GM18873 (cell line): Measurements from ENCODE around the gene UNC5C.

Experiments
- ATAC-seq: cut with Tn5 transposase; IDR thresholded peaks from one replicate; pipeline ENCODE4 v1.9.1; 2021; ENCODE audit warnings: mild to moderate bottlenecking, moderate library complexity, moderate number of reproducible peaks; ENCODE audit not compliant: unreplicated experiment, low FRiP score

UNC5C gene

GRCh38 chr4:95360906-95361695 is 187.7 kb downstream of the UNC5C start:
- no peak for ATAC-seq

GRCh38 chr4:95360256-95360903 is 188.4 kb downstream of the UNC5C start:
- no peak for ATAC-seq

GRCh38 chr4:95358421-95358820 is 190.4 kb downstream of the UNC5C start:
- no peak for ATAC-seq

- ATAC-seq: no peak
Observed at GRCh38 chr4:95355021-95355420, 193.8 kb downstream of the UNC5C start.

DNA sequence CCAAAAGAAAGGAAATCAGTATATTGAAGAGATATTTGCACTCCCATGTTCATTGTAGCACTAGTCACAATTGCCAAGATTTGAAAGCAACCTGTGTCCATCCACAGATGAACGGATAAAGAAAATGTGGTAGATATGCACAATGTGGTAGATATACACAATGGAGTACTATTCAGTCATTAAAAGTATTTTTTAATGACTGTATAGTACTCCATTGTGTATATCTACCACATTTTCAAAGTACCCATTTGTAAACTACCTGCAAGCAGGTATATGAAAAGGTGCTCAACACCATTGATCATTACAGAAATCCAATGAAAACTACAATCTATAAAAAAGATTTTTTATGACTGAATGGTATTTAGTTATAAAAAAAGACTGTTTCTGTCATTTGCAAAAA is 200.4 kb downstream of the UNC5C start:
- ATAC-seq: no peak

- ATAC-seq: no peak
Observed at GRCh38 chr4:95343235-95343634, 205.5 kb downstream of the UNC5C start.

GRCh38 chr4:95340191-95340590 is 208.6 kb downstream of the UNC5C start:
- ATAC-seq: no peak

DNA sequence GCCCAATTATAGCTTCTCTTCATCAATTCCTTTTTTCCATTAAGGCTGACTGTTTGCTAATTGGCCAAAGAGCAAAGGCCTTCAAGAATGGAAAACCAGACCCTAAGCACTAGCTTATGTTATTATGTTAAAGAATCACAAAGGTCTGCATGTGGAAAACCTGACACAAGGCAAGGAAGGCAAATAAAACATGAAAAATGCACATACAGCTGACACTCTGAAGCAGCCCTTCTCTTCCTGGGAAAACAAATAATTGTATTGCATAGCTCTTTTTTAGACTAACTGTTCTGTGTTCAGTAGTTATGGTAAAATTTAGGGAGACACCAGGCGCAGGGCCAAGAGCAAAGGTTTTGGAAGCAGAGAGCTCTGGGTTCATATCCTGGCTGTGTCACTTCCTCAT is 223.1 kb downstream of the UNC5C start:
- ATAC-seq: no peak

- ATAC-seq: no peak
Observed at GRCh38 chr4:95319169-95319568, 229.6 kb downstream of the UNC5C start.

DNA sequence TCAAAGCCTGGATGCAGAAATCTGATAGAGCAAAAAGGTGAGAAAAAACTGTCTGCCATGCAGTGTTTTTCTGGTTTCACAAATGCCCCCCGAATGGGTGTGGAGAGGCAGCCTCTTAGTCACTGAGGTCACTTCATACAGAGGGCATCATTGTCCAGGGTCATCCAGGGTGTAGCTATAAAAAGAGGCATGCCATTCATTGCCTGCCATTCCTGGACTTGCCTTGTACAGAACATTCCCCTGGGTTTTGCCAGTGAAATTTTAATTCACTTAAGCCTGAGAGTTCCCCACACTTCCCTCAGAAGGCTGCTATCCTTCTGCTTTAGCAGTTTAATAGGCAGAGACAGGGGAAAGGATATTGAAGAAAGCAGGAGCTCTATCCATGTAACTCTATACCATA is 230.3 kb downstream of the UNC5C start:
- no peak for ATAC-seq

DNA sequence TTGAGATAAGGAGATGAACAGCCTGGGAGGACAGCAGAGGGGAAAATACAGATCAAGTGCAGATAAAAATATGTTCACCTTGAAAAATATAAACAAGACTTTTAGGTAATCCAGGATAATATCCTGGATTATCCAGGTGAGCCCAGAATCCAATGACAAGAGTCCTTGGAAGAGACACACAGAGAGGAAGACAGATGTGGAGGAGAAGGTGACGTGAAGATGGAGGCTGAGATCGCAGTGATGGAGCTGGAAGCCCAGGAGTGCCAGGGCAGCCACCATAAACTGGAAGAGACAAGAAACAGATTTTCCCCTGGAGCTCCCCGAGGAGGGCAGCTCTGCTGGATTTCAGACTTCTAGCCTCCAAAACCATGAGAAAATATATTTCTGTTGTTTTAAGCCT is 230.7 kb downstream of the UNC5C start:
- no peak for ATAC-seq

- ATAC-seq: no peak
Observed at GRCh38 chr4:95317085-95317793, 231.5 kb downstream of the UNC5C start.

DNA sequence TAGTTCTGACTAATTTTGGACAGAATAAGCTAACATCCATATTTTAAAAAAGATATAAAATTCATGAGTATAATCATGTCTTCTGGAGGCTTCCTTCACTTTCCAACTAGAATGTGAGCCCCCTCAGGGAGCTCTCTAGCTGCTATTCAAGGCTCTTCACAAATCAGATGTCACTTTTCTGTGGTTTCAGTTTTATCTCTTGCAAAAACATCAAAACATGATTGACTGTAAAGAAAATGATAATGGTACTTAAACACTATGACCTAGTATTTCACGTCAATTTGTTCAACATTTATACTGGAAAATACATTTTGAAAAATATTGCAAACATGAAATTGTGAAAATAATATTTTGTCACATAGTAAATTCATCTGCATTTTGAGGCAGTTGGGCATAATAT is 234.2 kb downstream of the UNC5C start:
- no peak for ATAC-seq

DNA sequence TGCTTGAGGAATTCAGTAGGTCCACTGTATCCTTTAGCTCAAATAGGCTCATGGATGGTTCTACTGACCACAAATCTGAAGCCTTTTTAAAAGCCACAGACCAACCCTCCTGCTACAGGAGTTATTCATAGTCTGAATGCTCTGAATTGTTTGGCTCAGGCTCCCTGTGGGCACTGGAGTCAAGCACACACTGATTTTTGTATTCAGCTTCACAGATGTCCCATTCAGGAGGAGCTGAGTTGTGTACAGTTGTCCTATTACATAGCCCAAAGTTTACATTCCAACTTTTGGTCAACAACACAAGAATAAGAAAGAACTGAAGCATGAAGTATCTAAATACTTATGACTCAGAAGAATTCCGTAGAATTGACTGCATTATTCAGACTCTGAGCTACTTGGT is 243.9 kb downstream of the UNC5C start:
- no peak for ATAC-seq

GRCh38 chr4:95300304-95300703 is 248.5 kb downstream of the UNC5C start:
- no peak for ATAC-seq

DNA sequence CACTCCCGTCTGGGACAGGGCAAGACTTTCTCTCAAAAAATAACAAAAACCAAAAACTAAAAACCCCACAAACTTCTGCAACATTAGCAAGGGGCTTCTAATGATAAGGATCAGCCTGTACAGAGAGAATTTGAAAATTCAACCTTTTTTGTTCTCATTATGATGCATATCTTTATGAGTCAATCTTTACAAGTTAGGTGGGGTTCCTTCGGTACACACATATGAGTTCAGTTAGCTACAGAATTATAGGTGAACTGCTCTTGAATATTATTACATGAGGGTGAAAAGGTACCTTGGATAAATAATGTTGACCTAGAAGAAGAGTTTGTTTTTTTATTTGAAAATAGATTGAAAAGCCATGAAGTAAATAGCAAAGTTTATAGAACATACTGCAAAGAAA is 252.7 kb downstream of the UNC5C start:
- ATAC-seq: no peak

DNA sequence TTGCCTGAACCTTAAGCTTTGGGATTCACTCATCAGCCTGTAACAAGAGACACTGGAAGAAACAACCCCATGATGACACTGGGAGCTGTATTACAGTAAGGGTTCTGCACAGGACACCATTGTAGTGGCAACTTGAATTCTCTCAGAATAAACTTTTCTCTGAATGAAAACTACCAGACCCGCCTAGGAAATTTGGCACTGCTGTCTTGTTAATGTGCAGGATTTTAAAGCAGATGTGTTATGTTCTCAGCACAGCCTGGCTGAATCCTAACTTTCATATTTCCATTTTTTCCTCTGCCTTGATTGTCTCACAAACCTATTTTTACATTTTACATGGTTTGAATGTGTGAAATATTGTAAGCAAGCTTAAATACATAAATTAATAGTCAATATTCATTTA is 253.6 kb downstream of the UNC5C start:
- ATAC-seq: no peak

DNA sequence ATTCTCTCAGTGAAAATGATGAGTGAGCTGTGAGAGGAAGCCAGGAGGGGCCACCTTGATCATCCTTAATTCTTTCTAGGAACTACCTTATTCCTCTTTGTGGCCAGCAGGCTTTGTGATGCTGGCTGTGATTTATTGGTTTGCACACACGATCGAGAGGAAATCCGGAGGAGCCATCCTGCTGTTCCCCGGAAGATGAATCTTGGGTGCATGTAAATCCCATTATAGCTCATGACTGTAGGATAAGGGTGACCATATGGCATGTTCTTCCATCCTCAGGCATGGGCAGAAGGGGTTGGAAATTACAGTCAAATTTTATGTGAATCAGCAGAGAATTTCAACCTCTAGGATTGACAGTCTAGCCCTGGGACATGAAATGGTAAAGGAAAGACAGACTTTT is 254.5 kb downstream of the UNC5C start:
- no peak for ATAC-seq

DNA sequence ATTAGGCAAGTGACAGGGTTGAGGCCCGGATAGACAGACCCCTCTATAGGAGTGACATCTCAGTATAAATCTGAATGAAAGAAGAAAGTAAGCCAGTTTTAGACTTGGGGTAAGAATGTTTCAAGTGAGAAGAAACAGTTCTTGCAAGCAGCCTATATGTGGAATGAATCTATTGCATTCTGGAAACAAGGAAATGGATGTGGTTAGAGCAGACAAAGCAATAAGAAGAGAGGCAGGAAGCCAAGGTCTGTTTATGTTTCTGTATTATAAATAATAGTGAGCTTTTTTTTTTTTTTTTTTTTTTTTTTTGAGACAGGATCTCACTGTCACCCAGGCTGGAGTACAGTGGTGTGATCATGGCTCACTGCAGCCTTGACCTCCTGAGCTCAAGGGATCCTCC is 255.8 kb downstream of the UNC5C start:
- ATAC-seq: no peak

GRCh38 chr4:95290702-95291101 is 258.1 kb downstream of the UNC5C start:
- ATAC-seq: no peak

GRCh38 chr4:95289028-95289634 is 259.6 kb downstream of the UNC5C start:
- no peak for ATAC-seq
